ENCODE data around the gene BTRC.

DNA sequence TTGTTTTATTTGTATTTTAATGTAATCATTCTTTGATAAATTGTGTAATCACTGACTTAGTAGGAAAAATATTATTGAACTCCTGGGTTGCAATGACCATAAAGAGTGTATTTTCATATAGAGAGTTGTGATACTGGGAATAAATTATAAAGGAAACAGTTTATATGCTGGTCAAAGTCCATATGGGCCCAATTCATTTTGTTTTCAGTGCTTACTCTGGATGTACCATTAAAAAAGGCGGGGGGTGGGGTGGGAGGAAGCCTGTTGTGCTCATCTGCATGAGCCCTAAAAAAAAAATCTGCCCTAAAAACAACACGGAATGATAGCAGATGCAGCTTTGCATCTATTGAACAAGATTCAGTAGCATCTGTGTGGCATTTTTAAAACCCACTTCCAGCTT lies 114.2 kb downstream of the BTRC start:
- no peak for TF ChIP-seq POLR2A (IDR thresholded peaks at IDR 0.05)
- TF ChIP-seq CTCF (IDR thresholded peaks at IDR 0.05): no peak

All from right lobe of liver (tissue), 4 donors.